NT2/D1 (cell line): ENCODE results near the gene SSH2.

Experiments
- SUZ12 ChIP-seq: IDR thresholded peaks from 2 replicates; pipeline ENCODE4 v1.6.1; 2011; ENCODE audit not compliant: insufficient read length, insufficient read depth; ENCODE audit errors: extremely low read depth
- YY1 ChIP-seq: IDR thresholded peaks from 2 replicates; pipeline ENCODE4 v1.6.1; 2011; ENCODE audit not compliant: insufficient read length, insufficient read depth
- ZNF274 ChIP-seq: IDR thresholded peaks from 2 replicates; pipeline ENCODE4 v1.6.1; 2011; ENCODE audit warnings: mild to moderate bottlenecking, low read depth, low read length

DNA sequence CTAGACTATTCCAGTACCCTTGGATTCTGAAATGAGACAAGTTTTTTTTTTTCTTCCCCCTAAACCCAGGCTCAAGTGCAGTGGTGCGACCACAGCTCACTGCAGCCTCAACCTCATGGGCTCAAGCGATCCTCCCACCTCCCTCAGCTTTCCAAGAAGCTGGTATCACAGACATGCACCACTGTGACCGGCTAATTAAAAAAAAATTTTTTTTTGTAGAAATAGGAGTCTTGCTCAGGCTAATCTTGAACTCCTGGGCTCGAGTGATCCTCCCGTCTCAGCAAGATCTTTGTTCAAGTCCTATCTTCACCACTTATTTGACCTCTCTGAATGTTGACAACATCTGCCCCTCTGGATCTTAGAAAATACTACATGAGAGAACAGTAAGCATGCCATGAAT lies 280.7 kb downstream of the SSH2 start:
- TF ChIP-seq ZNF274 (no peak), SUZ12 (no peak), YY1 (no peak)
